ENCODE results near the gene VWA8.
"Not testable (repeated sequence)": the region's sequence is repeated elsewhere in the genome, so short reads cannot be mapped to it uniquely, and the experiment has no call there.

Gene VWA8

GRCh38 chr13:41541142-41541938, 419.6 kb downstream of the VWA8 start:
- no peak for DNase-seq (ENCODE audit: low spot score)
- TF ChIP-seq CTCF (IDR thresholded peaks at IDR 0.05; ENCODE audit: extremely low read depth, insufficient read depth, missing control alignments): no peak
- in situ Hi-C loops (cut with MboI; ENCODE audit: low pct_unique_long_range_greater_than_20kb, low sequenced_read_pairs, unreplicated experiment): no loop called here

- DNase-seq (ENCODE audit: low spot score); in situ Hi-C loops (cut with MboI; ENCODE audit: low pct_unique_long_range_greater_than_20kb, low sequenced_read_pairs, unreplicated experiment): not testable (repeated sequence)
Observed at GRCh38 chr13:41540240-41540639, 420.7 kb downstream of the VWA8 start.

- DNase-seq (ENCODE audit: low spot score): no peak
- in situ Hi-C loops (cut with MboI; ENCODE audit: low pct_unique_long_range_greater_than_20kb, low sequenced_read_pairs, unreplicated experiment): no loop called here
- no peak for TF ChIP-seq CTCF (IDR thresholded peaks at IDR 0.05; ENCODE audit: extremely low read depth, insufficient read depth, missing control alignments)
Observed at GRCh38 chr13:41533266-41534052, 427.4 kb downstream of the VWA8 start.

- no peak for DNase-seq (ENCODE audit: low spot score)
- in situ Hi-C loops (cut with MboI; ENCODE audit: low pct_unique_long_range_greater_than_20kb, low sequenced_read_pairs, unreplicated experiment): no loop called here
- no peak for TF ChIP-seq CTCF (IDR thresholded peaks at IDR 0.05; ENCODE audit: extremely low read depth, insufficient read depth, missing control alignments)
Observed at GRCh38 chr13:41528021-41528420, 432.9 kb downstream of the VWA8 start.

- in situ Hi-C loops (cut with MboI; ENCODE audit: low pct_unique_long_range_greater_than_20kb, low sequenced_read_pairs, unreplicated experiment): no loop called here
- TF ChIP-seq CTCF (IDR thresholded peaks at IDR 0.05; ENCODE audit: extremely low read depth, insufficient read depth, missing control alignments): no peak
- no peak for DNase-seq (ENCODE audit: low spot score)
Observed at GRCh38 chr13:41520660-41521630, 440.0 kb downstream of the VWA8 start.

GRCh38 chr13:41520016-41520659, 440.8 kb downstream of the VWA8 start:
- in situ Hi-C loops (cut with MboI; ENCODE audit: low pct_unique_long_range_greater_than_20kb, low sequenced_read_pairs, unreplicated experiment): no loop called here
- DNase-seq (ENCODE audit: low spot score): no peak
- TF ChIP-seq CTCF (IDR thresholded peaks at IDR 0.05; ENCODE audit: extremely low read depth, insufficient read depth, missing control alignments): no peak
